Mesenchymal stem cell (in vitro differentiated cells and primary cell): ENCODE data around the gene RB1.
"Not testable (repeated sequence)": the region's sequence is repeated elsewhere in the genome, so short reads cannot be mapped to it uniquely, and the experiment has no call there.

Experiments
- DNase-seq: peaks from one replicate; pipeline ENCODE4 v3.0.0-alpha.2; 2013
- H2AFZ ChIP-seq: one replicate; pipeline ENCODE4 v1.6.1; 2013; ENCODE audit warnings: low read depth, mild to moderate bottlenecking, control low read depth, inconsistent platforms, low read length, moderate library complexity
- H2AK5ac ChIP-seq: 2 replicates; pipeline ENCODE4 v1.6.1; 2013; ENCODE audit warnings: low read length, moderate library complexity, mild to moderate bottlenecking, inconsistent platforms; ENCODE audit not compliant: severe bottlenecking
- H2BK120ac ChIP-seq: one replicate; pipeline ENCODE4 v1.6.1; 2013; ENCODE audit warnings: low read depth, mild to moderate bottlenecking, inconsistent platforms, low read length, moderate library complexity
- H2BK12ac ChIP-seq, 2 experiments: one replicate each; pipeline ENCODE4 v1.6.1; 2013; ENCODE audit warnings: inconsistent platforms in 2 of 2, low read length in 2 of 2, mild to moderate bottlenecking in 2 of 2, moderate library complexity in 2 of 2, control low read depth in 1 of 2
- H2BK15ac ChIP-seq: one replicate; pipeline ENCODE4 v1.6.1; 2013; ENCODE audit warnings: mild to moderate bottlenecking, low read depth, inconsistent platforms; ENCODE audit not compliant: poor library complexity, severe bottlenecking
- H2BK5ac ChIP-seq: 2 replicates; pipeline ENCODE4 v1.6.1; 2013; ENCODE audit warnings: low read depth, mild to moderate bottlenecking, low read length, control low read depth, inconsistent platforms; ENCODE audit not compliant: poor library complexity, severe bottlenecking
- H3K14ac ChIP-seq, 2 experiments: one replicate each; pipeline ENCODE4 v1.6.1; 2013; ENCODE audit warnings: inconsistent platforms in 2 of 2, low read length in 2 of 2, control low read depth in 1 of 2, mild to moderate bottlenecking in 1 of 2, moderate library complexity in 1 of 2
- H3K18ac ChIP-seq, 2 experiments: one replicate each; pipeline ENCODE4 v1.6.1; 2013; ENCODE audit warnings: inconsistent platforms in 2 of 2, low read length in 2 of 2, control low read depth in 1 of 2, low read depth in 1 of 2, mild to moderate bottlenecking in 1 of 2
- H3K23ac ChIP-seq, 2 experiments: one replicate each; pipeline ENCODE4 v1.6.1; 2013; ENCODE audit warnings: inconsistent platforms in 2 of 2, low read length in 2 of 2, mild to moderate bottlenecking in 2 of 2, moderate library complexity in 2 of 2, control low read depth in 1 of 2
- H3K27ac ChIP-seq: 2 replicates; pipeline ENCODE4 v1.5.1; 2013; ENCODE audit warnings: mild to moderate bottlenecking, moderate library complexity, low read length, control low read depth, inconsistent platforms; ENCODE audit not compliant: poor library complexity, severe bottlenecking
- H3K27me3 ChIP-seq, 2 experiments: 2 replicates each; pipeline versions ENCODE4 v1.6.1 to v1.7.0; 2013; ENCODE audit warnings: low read length in 2 of 2, mild to moderate bottlenecking in 2 of 2, moderate library complexity in 2 of 2, control low read depth in 1 of 2, inconsistent platforms in 1 of 2; ENCODE audit not compliant: control insufficient read depth in 1 of 2, insufficient read depth in 1 of 2
- H3K36me3 ChIP-seq, 2 experiments: 2 replicates each; pipeline versions ENCODE4 v1.6.1 to v1.7.0; 2013; ENCODE audit warnings: low read length in 2 of 2, control low read depth in 1 of 2, inconsistent platforms in 1 of 2, low read depth in 1 of 2, mild to moderate bottlenecking in 1 of 2; ENCODE audit not compliant: insufficient read depth in 2 of 2, control insufficient read depth in 1 of 2
- H3K4ac ChIP-seq, 2 experiments: one replicate each; pipeline ENCODE4 v1.6.1; 2013; ENCODE audit warnings: inconsistent platforms in 2 of 2, low read length in 2 of 2, mild to moderate bottlenecking in 2 of 2, moderate library complexity in 2 of 2, control low read depth in 1 of 2, low read depth in 1 of 2
- H3K4me1 ChIP-seq: 2 replicates; pipeline ENCODE4 v1.6.1; 2013; ENCODE audit warnings: low read depth, low read length, control low read depth; ENCODE audit not compliant: control insufficient read depth, insufficient read depth
- H3K4me2 ChIP-seq: 2 replicates; pipeline ENCODE4 v1.6.1; 2013; ENCODE audit warnings: low read length, mild to moderate bottlenecking, inconsistent platforms; ENCODE audit not compliant: poor library complexity, severe bottlenecking
- H3K4me3 ChIP-seq, 2 experiments: 2 replicates each; pipeline versions ENCODE4 v1.5.1 to v1.7.0; 2013; ENCODE audit warnings: low read length in 2 of 2, mild to moderate bottlenecking in 2 of 2, control low read depth in 1 of 2, low read depth in 1 of 2; ENCODE audit not compliant: insufficient read depth in 1 of 2
- H3K79me1 ChIP-seq: replicated peaks from 2 replicates; pipeline ENCODE4 v1.6.1; 2013; ENCODE audit warnings: mild to moderate bottlenecking, control low read depth, low read length, inconsistent platforms; ENCODE audit not compliant: poor library complexity, severe bottlenecking
- H3K9ac ChIP-seq: 2 replicates; pipeline ENCODE4 v1.7.0; 2013; ENCODE audit warnings: mild to moderate bottlenecking, low read length, moderate library complexity
- H3K9me3 ChIP-seq: 2 replicates; pipeline ENCODE4 v1.7.0; 2013; ENCODE audit warnings: mild to moderate bottlenecking, low read length; ENCODE audit not compliant: control insufficient read depth
- H4K8ac ChIP-seq: one replicate; pipeline ENCODE4 v1.6.1; 2013; ENCODE audit warnings: inconsistent platforms, mild to moderate bottlenecking, low read length, moderate library complexity
- H4K91ac ChIP-seq: one replicate; pipeline ENCODE4 v1.6.1; 2013; ENCODE audit warnings: mild to moderate bottlenecking, low read length, inconsistent platforms
- WGBS: methylation state at CpG from one replicate; pipeline ENCODE4 v1.1.7; 2013; ENCODE audit warnings: mixed read lengths; 5-methylcytosine and 5-hydroxymethylcytosine counted together

The RB1 gene

DNA sequence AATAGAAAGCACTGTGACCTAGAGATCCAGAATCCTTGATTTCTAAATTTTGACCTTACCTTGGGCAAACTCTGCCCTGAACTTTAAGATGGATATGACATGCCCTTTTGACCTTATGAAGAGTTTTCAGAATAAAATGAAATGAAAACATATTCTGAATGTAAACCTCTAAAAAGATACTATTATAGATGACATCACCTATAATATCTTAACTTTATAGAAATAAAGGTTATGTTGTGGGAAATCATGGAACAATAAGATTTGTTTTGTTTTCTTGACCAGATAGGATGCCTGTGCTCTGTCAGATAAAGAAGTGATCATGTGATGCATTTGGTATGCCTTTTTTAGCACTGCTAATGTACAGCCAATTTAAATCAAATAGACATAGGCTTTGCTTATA, 122.5 kb downstream of the RB1 start:
- H2AK5ac ChIP-seq: no peak overlapping the region
- H4K8ac ChIP-seq: no peak overlapping the region
- no peak overlapping the region for H4K91ac ChIP-seq
- H3K4ac ChIP-seq: no peak overlapping the region
- H3K4me2 ChIP-seq: no peak overlapping the region
- H3K9me3 ChIP-seq: peaks cover 4% of the 10 kb centered on the region
- H3K23ac ChIP-seq: no peak overlapping the region
- no peak overlapping the region for H3K18ac ChIP-seq
- H2BK5ac ChIP-seq: no peak overlapping the region
- no peak overlapping the region for H2BK120ac ChIP-seq
- H3K36me3 ChIP-seq: peaks cover 0 to 5% of the 10 kb centered on the region in 2 experiments
- H3K9ac ChIP-seq: no peak overlapping the region
- no peak overlapping the region for H3K4me3 ChIP-seq
- peaks cover 6% of the 10 kb centered on the region for H3K79me1 ChIP-seq
- no peak overlapping the region for H2BK15ac ChIP-seq
- no peaks in the 10 kb centered on the region for H3K4me1 ChIP-seq
- no peak overlapping the region for H2AFZ ChIP-seq
- no peak overlapping the region for H3K27ac ChIP-seq
- H3K14ac ChIP-seq: no peak overlapping the region
- no peak for DNase-seq
- H3K27me3 ChIP-seq: no peaks in the 10 kb centered on the region
- no peak overlapping the region for H2BK12ac ChIP-seq

DNA sequence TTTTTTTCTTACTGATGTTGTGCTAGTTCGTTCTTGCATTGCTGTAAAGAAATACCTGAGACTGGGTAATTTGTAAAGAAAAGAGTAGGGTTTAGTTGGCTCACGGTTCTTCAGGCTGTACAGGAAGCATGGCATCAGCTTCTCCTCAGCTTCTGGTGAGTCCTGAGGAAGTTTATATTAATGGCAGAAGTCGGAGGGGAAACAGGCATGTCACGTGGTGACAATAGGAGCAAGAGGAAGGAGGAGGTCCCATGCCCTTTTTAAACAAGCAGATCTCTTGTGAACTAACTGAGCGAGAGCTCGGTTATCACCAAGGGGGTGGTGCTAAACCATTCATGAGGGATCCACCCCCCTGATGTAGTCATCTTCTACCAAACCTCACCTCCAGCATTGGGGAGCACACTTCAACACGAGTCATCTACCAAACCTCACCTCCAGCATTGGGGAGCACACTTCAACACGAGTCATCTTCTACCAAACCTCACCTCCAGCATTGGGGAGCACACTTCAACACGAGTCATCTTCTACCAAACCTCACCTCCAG, 123.3 kb downstream of the RB1 start:
- H2BK12ac ChIP-seq, H3K4me3 ChIP-seq, H3K9ac ChIP-seq, H3K4ac ChIP-seq, H3K27me3 ChIP-seq, H3K27ac ChIP-seq, H3K36me3 ChIP-seq, H3K14ac ChIP-seq, H3K4me1 ChIP-seq, H3K18ac ChIP-seq, H2BK120ac ChIP-seq, H4K8ac ChIP-seq, H2BK15ac ChIP-seq, H3K23ac ChIP-seq, H2AFZ ChIP-seq, H3K4me2 ChIP-seq, H2AK5ac ChIP-seq, H3K9me3 ChIP-seq, H2BK5ac ChIP-seq, H3K79me1 ChIP-seq, H4K91ac ChIP-seq, DNase-seq: not testable (repeated sequence)
- 93% methylated on average over 6 of the region's 9 CpGs for WGBS

DNA sequence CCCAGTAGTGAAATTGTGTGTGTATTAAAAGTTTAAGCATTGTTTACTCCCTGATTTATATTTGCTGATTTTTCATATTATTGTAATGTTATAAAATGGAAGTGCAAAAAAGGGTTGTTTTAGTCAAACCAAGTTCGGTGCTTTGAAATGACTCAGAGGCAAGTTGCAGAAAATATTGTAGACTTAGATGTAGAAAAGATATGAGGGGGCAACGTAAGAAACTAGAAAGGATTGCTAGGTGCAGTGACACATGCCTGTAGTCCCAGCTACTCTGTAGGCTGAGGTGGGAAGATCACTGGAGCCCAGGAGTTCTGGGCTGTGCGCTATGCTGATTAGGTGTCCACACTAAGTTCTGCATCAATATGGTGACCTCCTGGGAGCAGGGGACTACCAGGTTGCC, 125.5 kb downstream of the RB1 start:
- H3K36me3 ChIP-seq: peaks cover 0 to 5% of the 10 kb centered on the region in 2 experiments
- H3K4me2 ChIP-seq: no peak overlapping the region
- no peak overlapping the region for H3K18ac ChIP-seq
- no peak overlapping the region for H2AFZ ChIP-seq
- WGBS: 98% methylated on average over 3 of the region's 3 CpGs
- no peak overlapping the region for H2BK5ac ChIP-seq
- no peak overlapping the region for H3K4me3 ChIP-seq
- peak overlapping the region in 1 of 2 experiments; percentile 65 for H3K14ac ChIP-seq
- no peak overlapping the region for H2BK120ac ChIP-seq
- no peak for DNase-seq
- H3K9me3 ChIP-seq: peaks cover 4% of the 10 kb centered on the region
- no peak overlapping the region for H3K27ac ChIP-seq
- no peak overlapping the region for H2BK12ac ChIP-seq
- no peak overlapping the region for H3K9ac ChIP-seq
- peaks cover 6% of the 10 kb centered on the region for H3K79me1 ChIP-seq
- no peak overlapping the region for H2BK15ac ChIP-seq
- H4K91ac ChIP-seq: no peak overlapping the region
- no peak overlapping the region for H3K4ac ChIP-seq
- H3K27me3 ChIP-seq: no peaks in the 10 kb centered on the region
- H2AK5ac ChIP-seq: no peak overlapping the region
- no peak overlapping the region for H3K23ac ChIP-seq
- no peak overlapping the region for H4K8ac ChIP-seq
- no peaks in the 10 kb centered on the region for H3K4me1 ChIP-seq

DNA sequence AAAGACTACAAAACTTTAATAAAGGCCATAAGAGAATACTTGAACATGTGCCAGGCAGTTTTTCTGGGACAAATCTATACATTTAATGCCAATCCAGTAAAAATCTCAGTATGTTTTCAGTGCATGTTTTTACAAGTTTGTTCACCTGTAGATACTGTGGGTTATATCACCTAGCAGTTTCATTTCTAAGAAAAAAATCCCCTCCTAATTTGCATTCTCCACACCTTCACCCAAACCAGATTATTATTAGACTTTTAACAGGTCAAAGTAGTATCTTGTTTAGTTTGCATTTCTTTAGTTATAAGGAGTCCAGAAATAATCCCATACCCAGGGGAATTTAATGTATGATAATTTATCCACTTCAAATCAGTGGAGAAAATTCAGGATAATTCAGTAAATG, 126.3 kb downstream of the RB1 start:
- H2BK15ac ChIP-seq: no peak overlapping the region
- no peak overlapping the region for H3K4me3 ChIP-seq
- no peak overlapping the region for H3K14ac ChIP-seq
- H3K9ac ChIP-seq: no peak overlapping the region
- peaks cover 5% of the 10 kb centered on the region in 2 experiments for H3K36me3 ChIP-seq
- no peak overlapping the region for H4K8ac ChIP-seq
- no peaks in the 10 kb centered on the region for H3K4me1 ChIP-seq
- no peak overlapping the region for H2BK5ac ChIP-seq
- no peak overlapping the region for H3K4ac ChIP-seq
- DNase-seq: no peak
- no peak overlapping the region for H2AFZ ChIP-seq
- H3K18ac ChIP-seq: no peak overlapping the region
- no peak overlapping the region for H2AK5ac ChIP-seq
- no peak overlapping the region for H3K4me2 ChIP-seq
- no peak overlapping the region for H3K23ac ChIP-seq
- H3K27me3 ChIP-seq: no peaks in the 10 kb centered on the region
- H3K79me1 ChIP-seq: peaks cover 8% of the 10 kb centered on the region
- no peak overlapping the region for H2BK12ac ChIP-seq
- no peak overlapping the region for H2BK120ac ChIP-seq
- H3K27ac ChIP-seq: no peak overlapping the region
- peaks cover 4% of the 10 kb centered on the region for H3K9me3 ChIP-seq
- H4K91ac ChIP-seq: no peak overlapping the region
